NT2/D1 (cell line): ENCODE results near the gene RETSAT.

Experiments
- DNase-seq: peaks from one replicate; pipeline ENCODE4 v3.0.0-alpha.2; 2011; ENCODE audit warnings: low read depth, low spot score
- H3K27me3 ChIP-seq: 2 replicates; pipeline ENCODE4 v1.6.0; 2011; ENCODE audit warnings: mild to moderate bottlenecking; ENCODE audit not compliant: insufficient read length, insufficient read depth
- H3K36me3 ChIP-seq: 2 replicates; pipeline ENCODE4 v1.6.1; 2011; ENCODE audit warnings: mild to moderate bottlenecking, low read length, mixed read lengths; ENCODE audit not compliant: insufficient read depth, insufficient read length
- H3K4me1 ChIP-seq: 2 replicates; pipeline ENCODE4 v1.5.1; 2011; ENCODE audit not compliant: insufficient read depth, insufficient read length
- H3K4me3 ChIP-seq: 2 replicates; pipeline ENCODE4 v1.5.1; 2011; ENCODE audit warnings: low read depth; ENCODE audit not compliant: insufficient read length
- H3K9ac ChIP-seq: 2 replicates; pipeline ENCODE4 v1.6.0; 2011; ENCODE audit warnings: low read depth; ENCODE audit not compliant: insufficient read length
- H3K9me3 ChIP-seq: 2 replicates; pipeline ENCODE4 v1.5.1; 2011; ENCODE audit warnings: mild to moderate bottlenecking, low read length; ENCODE audit not compliant: insufficient read depth
- SUZ12 ChIP-seq: IDR thresholded peaks from 2 replicates; pipeline ENCODE4 v1.6.1; 2011; ENCODE audit not compliant: insufficient read length, insufficient read depth; ENCODE audit errors: extremely low read depth
- YY1 ChIP-seq: IDR thresholded peaks from 2 replicates; pipeline ENCODE4 v1.6.1; 2011; ENCODE audit not compliant: insufficient read length, insufficient read depth
- ZNF274 ChIP-seq: IDR thresholded peaks from 2 replicates; pipeline ENCODE4 v1.6.1; 2011; ENCODE audit warnings: mild to moderate bottlenecking, low read depth, low read length

RETSAT gene

GRCh38 chr2:85309699-85310321 lies 44.5 kb downstream of the RETSAT start:
- Histone ChIP-seq H3K36me3 (peaks cover 39% of the 10 kb centered on the region), H3K9me3 (no peaks in the 10 kb centered on the region), H3K9ac (no peak overlapping the region), H3K4me3 (no peak overlapping the region), H3K4me1 (peaks cover 5% of the 10 kb centered on the region), H3K27me3 (no peaks in the 10 kb centered on the region)
- TF ChIP-seq ZNF274 (no peak), SUZ12 (no peak), YY1 (no peak)
- DNase-seq: no peak

DNA sequence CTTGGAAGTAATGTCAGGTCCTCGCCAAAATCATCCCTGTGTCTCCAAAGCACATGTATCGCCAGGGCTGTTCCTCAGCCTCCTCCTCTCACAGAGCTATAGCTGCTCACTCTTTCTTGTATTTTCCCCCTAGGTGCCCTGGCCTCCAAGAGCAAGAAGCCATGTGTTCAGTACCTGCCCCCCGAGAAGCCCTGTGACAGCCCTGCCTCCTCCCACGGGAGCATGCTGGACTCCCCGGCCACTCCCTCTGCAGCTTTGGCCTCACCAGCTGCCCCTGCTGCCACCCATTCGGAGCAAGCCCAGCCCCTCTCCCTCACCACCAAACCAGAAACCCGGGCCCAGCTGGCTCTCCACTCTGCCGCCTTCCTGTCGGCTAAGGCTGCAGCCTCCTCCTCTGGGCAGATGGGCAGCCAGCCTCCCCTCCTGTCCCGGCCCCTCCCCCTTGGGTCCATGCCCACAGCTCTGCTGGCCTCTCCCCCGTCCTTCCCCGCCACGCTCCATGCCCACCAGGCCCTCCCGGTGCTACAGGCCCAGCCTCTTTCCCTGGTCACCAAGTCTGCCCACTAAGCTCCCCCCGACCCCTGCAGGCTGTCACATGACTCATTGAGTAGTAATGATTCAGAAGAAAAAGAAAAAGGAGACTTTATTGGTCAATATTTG lies 45.3 kb downstream of the RETSAT start:
- Histone ChIP-seq H3K9me3 (no peaks in the 10 kb centered on the region), H3K4me1 (peaks cover 5% of the 10 kb centered on the region), H3K4me3 (no peak overlapping the region), H3K9ac (no peak overlapping the region), H3K27me3 (no peaks in the 10 kb centered on the region), H3K36me3 (peaks cover 40% of the 10 kb centered on the region)
- TF ChIP-seq YY1: no peak
- TF ChIP-seq SUZ12: no peak
- DNase-seq: no peak

- H3K4me1 ChIP-seq: peaks cover 5% of the 10 kb centered on the region
- no peak overlapping the region for H3K9ac ChIP-seq
- no peak for DNase-seq
Measured at GRCh38 chr2:85308201-85308600, 46.1 kb downstream of the RETSAT start.

GRCh38 chr2:85307527-85307897 lies 46.8 kb downstream of the RETSAT start:
- TF ChIP-seq YY1: no peak
- no peak for TF ChIP-seq SUZ12
- TF ChIP-seq ZNF274: no peak
- no peak for DNase-seq
- Histone ChIP-seq H3K9ac (no peak overlapping the region), H3K4me1 (peaks cover 5% of the 10 kb centered on the region), H3K36me3 (peaks cover 53% of the 10 kb centered on the region), H3K4me3 (no peak overlapping the region), H3K9me3 (no peaks in the 10 kb centered on the region), H3K27me3 (no peaks in the 10 kb centered on the region)

More at GRCh38 chr2:85308201-85308600, 46.1 kb downstream of the RETSAT start:
- TF ChIP-seq SUZ12 (no peak), YY1 (no peak), ZNF274 (no peak)
- H3K4me3 ChIP-seq: no peak overlapping the region
- H3K9me3 ChIP-seq: no peaks in the 10 kb centered on the region
- no peaks in the 10 kb centered on the region for H3K27me3 ChIP-seq
- H3K36me3 ChIP-seq: peaks cover 48% of the 10 kb centered on the region

DNA sequence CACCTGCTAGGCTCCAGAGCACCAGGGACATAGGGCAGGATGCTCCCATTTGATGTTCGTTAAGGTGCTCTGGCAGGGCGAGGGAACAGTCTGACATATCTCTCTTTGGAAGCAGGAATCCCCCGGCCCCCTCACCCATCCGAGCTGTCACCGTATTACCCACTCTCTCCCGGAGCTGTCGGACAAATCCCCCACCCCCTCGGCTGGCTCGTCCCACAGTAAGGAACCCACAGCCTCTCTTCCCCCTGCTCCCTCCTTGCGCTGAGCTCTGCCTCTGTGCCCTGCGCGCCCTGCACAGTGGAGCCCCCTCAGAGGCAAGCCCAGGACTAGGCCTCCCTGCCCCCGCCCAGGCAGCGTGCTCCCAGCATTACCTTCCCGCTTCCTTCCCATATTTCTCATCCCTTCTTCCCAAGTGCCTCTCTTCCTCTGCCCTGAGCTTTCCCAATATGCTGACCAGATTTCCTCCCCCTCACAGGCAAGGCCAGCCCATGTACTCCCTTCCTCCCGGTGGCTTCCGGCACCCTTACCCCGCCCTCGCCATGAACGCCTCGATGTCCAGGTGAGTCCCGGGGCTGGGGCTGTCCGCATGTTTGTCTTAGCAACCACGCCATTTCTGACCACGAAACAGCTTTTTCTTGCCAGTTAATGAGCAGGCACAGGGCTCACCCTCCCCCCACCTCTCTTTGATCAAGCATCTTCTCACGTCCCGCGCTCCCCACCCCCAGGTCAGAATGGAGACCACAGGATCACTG lies 50.4 kb downstream of the RETSAT start:
- no peak for DNase-seq
- Histone ChIP-seq H3K9ac (peak overlapping the region; percentile 9), H3K4me3 (no peak overlapping the region), H3K4me1 (peaks cover 4% of the 10 kb centered on the region), H3K36me3 (peaks cover 50% of the 10 kb centered on the region), H3K9me3 (no peaks in the 10 kb centered on the region), H3K27me3 (no peaks in the 10 kb centered on the region)
- TF ChIP-seq YY1 (no peak), SUZ12 (no peak), ZNF274 (no peak)

GRCh38 chr2:85302121-85302520 lies 52.2 kb downstream of the RETSAT start:
- TF ChIP-seq SUZ12 (no peak), ZNF274 (no peak), YY1 (no peak)
- Histone ChIP-seq H3K27me3 (no peaks in the 10 kb centered on the region), H3K36me3 (peaks cover 39% of the 10 kb centered on the region), H3K4me1 (peaks cover 4% of the 10 kb centered on the region), H3K9ac (no peak overlapping the region), H3K9me3 (no peaks in the 10 kb centered on the region), H3K4me3 (no peak overlapping the region)
- DNase-seq: no peak
